ENCODE results near the gene ACOT13. TPM values are rescaled to one million over a fixed set of nuclear protein-coding genes. Genes with fewer than 3 reads are reported as not detected.
"Not testable (repeated sequence)": the region's sequence is repeated elsewhere in the genome, so short reads cannot be mapped to it uniquely, and the experiment has no call there.

Gene ACOT13
- total RNA-seq, 1 donor from 2014 or later, result 18.7 TPM

DNA sequence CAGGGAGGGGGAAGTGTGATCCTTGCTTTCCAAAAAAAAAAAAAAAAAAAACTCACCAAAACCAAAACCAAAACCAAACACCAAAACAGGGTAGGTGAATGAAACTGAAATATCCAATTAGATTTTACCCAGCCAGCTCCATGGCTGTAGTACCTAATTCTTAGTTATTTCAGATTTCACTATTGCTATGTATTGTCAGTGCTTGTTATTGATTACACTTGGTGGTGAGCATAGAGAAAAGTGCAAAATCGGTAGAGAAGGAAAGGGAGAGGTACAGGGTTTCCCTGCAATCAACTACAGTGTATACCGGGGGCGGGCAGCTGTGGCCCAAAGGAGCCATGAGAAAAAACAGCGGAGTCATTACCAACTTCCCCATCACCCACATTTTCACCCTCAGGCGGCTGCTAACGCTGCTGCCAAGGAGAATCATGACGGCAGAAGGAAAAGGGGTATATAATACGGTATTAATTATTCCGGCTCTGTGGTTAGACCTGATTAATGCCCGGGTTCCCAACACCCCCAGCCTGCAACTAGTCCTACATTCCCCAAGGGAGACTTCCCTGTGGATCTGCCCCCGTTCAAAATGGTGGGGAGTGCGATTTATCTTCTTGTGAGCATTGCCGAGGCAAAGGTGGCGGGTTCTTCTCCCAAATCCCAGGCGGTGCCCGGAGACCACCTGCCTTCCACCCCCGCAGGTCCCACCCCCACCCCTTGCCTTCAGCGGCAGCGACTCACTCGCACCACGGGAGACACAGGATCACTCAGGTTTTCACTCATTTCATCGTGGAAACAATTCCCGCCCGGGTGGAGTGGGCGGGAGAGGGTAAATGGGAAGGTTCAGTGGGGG is 52.5 kb downstream of the ACOT13 start, which contains the start of gene C6orf62:
C6orf62 (minus strand) TSS at position 30 of the 847 bp plus-strand sequence. CDS start 486 bp downstream, outside the sequence.
- Mint-ChIP-seq H3K27me3 (ENCODE audit: low read depth) (no peaks in the 10 kb centered on the region), H3K4me1 (peaks cover 37% of the 10 kb centered on the region), H3K27ac (peak within 1 kb of the TSS; percentile 100), H3K4me3 (peak within 1 kb of the TSS; percentile 98), H3K36me3 (peaks cover 16% of the 10 kb centered on the region), H3K9me3 (no peaks in the 10 kb centered on the region)
- TF ChIP-seq, protein P1, sequence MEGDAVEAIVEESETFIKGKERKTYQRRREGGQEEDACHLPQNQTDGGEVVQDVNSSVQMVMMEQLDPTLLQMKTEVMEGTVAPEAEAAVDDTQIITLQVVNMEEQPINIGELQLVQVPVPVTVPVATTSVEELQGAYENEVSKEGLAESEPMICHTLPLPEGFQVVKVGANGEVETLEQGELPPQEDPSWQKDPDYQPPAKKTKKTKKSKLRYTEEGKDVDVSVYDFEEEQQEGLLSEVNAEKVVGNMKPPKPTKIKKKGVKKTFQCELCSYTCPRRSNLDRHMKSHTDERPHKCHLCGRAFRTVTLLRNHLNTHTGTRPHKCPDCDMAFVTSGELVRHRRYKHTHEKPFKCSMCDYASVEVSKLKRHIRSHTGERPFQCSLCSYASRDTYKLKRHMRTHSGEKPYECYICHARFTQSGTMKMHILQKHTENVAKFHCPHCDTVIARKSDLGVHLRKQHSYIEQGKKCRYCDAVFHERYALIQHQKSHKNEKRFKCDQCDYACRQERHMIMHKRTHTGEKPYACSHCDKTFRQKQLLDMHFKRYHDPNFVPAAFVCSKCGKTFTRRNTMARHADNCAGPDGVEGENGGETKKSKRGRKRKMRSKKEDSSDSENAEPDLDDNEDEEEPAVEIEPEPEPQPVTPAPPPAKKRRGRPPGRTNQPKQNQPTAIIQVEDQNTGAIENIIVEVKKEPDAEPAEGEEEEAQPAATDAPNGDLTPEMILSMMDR (IDR thresholded peaks at IDR 0.05; ENCODE audit: unreplicated experiment), result no peak
- DNase-seq (ENCODE audit: low spot score in 2 of 2, unreplicated experiment in 2 of 2), result no peak

DNA sequence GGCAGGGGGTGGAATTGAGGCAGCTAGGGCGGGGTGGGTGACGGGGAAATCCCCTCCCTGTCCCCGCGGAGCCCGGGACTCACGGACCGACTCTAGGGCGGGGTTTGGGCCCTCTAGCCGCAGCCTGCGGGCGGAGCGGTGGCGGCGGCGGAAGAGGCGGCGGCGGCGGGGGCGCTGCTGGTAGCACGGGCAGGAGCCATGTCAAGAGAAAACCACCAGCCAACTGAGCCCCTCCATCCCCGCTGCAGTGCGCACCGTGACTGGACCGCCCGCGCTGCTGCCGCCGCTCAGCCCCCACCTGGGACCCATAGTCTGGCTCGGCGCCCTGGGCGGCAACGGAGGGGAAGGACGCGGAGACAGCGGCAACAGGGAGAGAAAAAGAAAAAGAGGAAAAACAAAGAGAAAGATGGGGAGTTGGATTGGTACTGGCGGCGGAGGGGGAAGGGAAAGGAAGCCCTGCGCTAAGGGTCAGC is 53.3 kb downstream of the ACOT13 start:
- Mint-ChIP-seq H3K36me3 (peaks cover 12% of the 10 kb centered on the region), H3K4me1 (peaks cover 37% of the 10 kb centered on the region), H3K27me3 (ENCODE audit: low read depth) (no peaks in the 10 kb centered on the region), H3K4me3 (peak overlapping the region; percentile 98), H3K9me3 (no peaks in the 10 kb centered on the region), H3K27ac (peak overlapping the region; percentile 100)
- peak; percentile 29 to 64 for DNase-seq (ENCODE audit: low spot score in 2 of 2, unreplicated experiment in 2 of 2)
- TF ChIP-seq, protein P1 (IDR thresholded peaks at IDR 0.05; ENCODE audit: unreplicated experiment), result no peak

DNA sequence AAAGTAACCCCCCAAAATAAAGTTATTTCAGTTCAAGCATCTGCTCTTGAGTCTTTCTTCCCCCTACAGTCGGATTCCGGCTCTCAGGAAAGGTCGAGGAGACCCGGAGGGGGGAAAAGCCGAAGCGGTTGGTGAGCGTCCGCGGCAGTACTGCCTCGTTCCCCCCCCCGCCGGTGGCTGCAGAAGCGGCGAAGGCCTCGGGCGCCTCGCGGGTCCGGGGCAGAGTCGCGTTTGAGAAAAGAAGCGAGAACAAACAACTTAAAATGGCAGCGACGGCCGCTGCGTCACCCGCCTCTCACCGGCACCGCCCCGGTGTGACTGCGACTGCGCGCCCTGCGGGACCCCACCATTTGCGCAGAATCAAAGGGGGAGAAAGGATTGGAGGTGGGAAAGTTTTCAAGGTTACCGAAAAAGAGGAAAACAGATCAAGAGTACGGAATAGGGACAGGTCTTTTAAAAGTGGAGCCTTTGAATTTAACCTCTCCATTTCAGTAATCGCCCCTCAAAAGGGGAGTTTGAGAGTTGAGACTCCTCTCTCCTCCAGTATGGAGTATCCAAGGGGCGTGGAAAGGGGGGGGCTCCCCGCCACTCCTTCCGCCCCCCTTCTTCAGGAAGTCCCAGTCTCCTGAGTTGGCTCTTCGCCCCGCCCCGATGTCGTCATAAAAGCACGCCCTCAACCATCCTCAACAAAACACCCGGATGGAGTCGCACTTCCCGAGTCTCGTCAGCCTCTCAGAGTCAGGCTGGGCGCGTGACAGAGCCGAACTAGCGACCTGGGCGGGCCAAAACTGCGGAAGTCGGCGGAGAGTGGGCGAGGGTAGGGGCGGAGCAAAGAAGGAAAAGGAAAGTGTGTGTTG is 54.0 kb downstream of the ACOT13 start:
- DNase-seq (ENCODE audit: low spot score in 2 of 2, unreplicated experiment in 2 of 2), result peak; percentile 99
- Mint-ChIP-seq H3K36me3 (peaks cover 5% of the 10 kb centered on the region), H3K4me3 (peak overlapping the region; percentile 98), H3K27me3 (ENCODE audit: low read depth) (no peaks in the 10 kb centered on the region), H3K9me3 (no peaks in the 10 kb centered on the region), H3K4me1 (peaks cover 36% of the 10 kb centered on the region), H3K27ac (peak overlapping the region; percentile 100)
- TF ChIP-seq, protein P1 (IDR thresholded peaks at IDR 0.05; ENCODE audit: unreplicated experiment), result no peak

DNA sequence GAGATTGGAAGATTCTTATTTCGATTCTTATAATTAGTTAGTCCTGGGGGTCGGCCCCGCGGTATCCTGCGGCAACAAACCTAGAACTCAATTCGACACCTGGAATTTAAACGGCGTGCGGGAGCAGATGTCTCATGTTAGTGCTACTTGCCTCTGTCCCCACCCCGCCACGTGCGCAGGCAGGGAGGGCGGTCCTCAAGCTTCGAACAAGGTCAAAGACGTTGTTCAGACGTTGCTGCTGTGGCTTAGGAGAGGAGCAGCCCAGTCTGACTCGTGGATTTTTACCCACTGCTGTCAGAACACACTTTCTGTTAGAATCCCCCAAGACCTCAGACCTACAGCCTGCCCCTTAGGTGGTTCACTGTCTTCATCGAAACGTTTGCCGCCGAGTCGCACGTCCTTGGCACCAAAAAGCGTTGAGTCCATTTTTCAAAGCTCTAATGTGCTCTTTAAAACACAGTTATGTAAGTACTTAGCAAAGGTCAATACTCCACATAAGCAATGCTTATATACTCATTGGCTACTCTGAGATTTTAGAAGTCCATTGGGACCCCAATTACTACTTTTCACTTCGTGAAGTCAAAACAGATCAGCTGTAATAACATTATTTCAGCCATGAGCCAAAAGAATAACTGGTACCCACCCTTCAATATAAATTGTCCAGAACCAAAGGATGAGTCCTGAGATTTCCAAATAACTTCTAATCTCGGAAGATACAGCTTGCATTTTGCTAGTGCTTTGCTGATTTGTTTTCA is 54.8 kb downstream of the ACOT13 start:
- peak overlapping the region; percentile 100 for H3K27ac Mint-ChIP-seq
- H3K9me3 Mint-ChIP-seq, result no peaks in the 10 kb centered on the region
- no peaks in the 10 kb centered on the region for H3K36me3 Mint-ChIP-seq
- DNase-seq (ENCODE audit: low spot score in 2 of 2, unreplicated experiment in 2 of 2), result no peak
- H3K27me3 Mint-ChIP-seq (ENCODE audit: low read depth), result no peaks in the 10 kb centered on the region
- H3K4me3 Mint-ChIP-seq, result peak overlapping the region; percentile 98
- TF ChIP-seq, protein P1 (IDR thresholded peaks at IDR 0.05; ENCODE audit: unreplicated experiment), result no peak
- H3K4me1 Mint-ChIP-seq, result peaks cover 29% of the 10 kb centered on the region

DNA sequence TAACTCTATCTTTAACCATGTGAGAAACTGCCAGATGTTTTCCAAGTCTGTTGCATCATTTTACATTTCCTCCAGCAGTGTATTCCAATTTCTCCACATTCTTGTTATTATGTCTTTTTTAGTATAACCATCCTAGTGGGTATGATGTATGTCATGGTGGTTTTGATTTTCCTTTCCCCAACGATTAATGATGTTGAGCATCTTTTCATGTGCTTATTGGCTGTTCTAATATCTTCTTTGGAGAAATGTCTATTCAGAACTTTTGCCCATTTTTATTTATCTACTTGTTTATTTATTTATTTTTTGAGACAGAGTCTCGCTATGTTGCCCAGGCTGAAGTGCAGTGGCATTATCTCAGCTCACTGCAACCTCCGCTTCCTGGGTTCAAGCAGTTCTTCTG is 56.4 kb downstream of the ACOT13 start:
- H3K27ac Mint-ChIP-seq, result no peak overlapping the region
- DNase-seq (ENCODE audit: low spot score in 2 of 2, unreplicated experiment in 2 of 2), result no peak
- H3K9me3 Mint-ChIP-seq, result no peaks in the 10 kb centered on the region
- TF ChIP-seq, protein P1 (IDR thresholded peaks at IDR 0.05; ENCODE audit: unreplicated experiment), result no peak
- peaks cover 16% of the 10 kb centered on the region for H3K4me1 Mint-ChIP-seq
- no peaks in the 10 kb centered on the region for H3K27me3 Mint-ChIP-seq (ENCODE audit: low read depth)
- H3K4me3 Mint-ChIP-seq, result no peak overlapping the region
- H3K36me3 Mint-ChIP-seq, result no peaks in the 10 kb centered on the region

DNA sequence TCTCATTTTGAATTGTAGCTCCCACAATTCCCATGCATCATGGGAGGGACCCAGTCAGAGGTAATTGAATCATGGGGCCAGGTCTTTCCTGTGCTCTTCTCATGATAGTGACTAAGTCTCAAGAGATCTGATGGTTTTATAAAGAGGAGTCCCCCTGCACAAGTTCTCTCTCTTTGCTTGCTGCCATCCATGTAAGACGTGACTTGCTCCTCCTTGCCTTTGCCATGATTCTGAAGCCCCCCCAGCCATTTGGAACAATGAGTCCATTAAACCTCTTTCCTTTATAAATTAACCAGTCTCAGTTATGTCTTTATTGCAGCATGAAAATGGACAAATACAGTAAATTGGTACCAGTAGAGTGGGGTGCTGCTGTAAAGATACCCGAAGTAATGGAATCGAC is 63.8 kb downstream of the ACOT13 start:
- H3K27ac Mint-ChIP-seq; H3K27me3 Mint-ChIP-seq (ENCODE audit: low read depth); H3K36me3 Mint-ChIP-seq; DNase-seq (ENCODE audit: low spot score in 2 of 2, unreplicated experiment in 2 of 2); H3K4me3 Mint-ChIP-seq; H3K4me1 Mint-ChIP-seq: not testable (repeated sequence)
- peaks cover 25% of the 10 kb centered on the region for H3K9me3 Mint-ChIP-seq

DNA sequence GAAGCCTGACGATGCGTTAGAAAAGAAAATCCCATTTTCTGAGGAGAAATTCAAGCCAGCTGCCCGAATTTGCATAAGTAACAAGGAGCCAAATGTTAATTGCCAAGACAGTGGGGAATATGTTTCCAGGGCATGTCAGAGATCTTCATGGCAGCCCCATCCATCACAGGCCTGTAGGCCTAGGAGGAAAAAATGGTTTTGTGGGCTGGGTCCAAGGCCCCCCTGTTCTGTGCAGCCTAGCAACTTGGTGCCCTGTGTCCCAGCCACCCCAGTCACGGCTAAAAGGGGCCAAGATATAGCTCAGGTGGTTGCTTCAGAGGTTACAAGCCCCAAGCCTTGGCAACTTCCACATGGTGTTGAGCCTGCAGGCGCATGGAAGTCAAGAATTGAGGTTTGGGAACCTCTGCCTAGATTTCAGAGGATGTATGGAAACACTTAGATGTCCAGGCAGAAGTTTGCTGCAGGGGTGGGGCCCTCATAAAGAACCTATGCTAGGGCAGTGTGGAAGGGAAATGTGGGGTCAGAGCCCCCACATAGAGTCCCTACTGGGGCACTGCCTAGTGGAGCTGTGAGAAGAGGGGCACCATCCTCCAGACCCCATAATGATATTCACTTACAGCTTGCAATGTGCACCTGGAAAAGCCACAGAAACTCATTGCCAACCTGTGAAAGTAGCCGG is 64.7 kb downstream of the ACOT13 start:
- H3K36me3 Mint-ChIP-seq; H3K4me3 Mint-ChIP-seq; DNase-seq (ENCODE audit: low spot score in 2 of 2, unreplicated experiment in 2 of 2); H3K27ac Mint-ChIP-seq; H3K27me3 Mint-ChIP-seq (ENCODE audit: low read depth); H3K4me1 Mint-ChIP-seq: not testable (repeated sequence)
- peaks cover 25% of the 10 kb centered on the region for H3K9me3 Mint-ChIP-seq
